GM06990 (cell line): Measurements from ENCODE around the gene MRPL40.

Source experiments
- DNase-seq: peaks from one replicate; pipeline ENCODE4 v3.0.0-alpha.2; 2011; ENCODE audit not compliant: insufficient read length; ENCODE audit errors: extremely low read depth
- H3K27me3 ChIP-seq: replicated peaks from 2 replicates; pipeline ENCODE4 v1.6.0; 2011; ENCODE audit warnings: low read length; ENCODE audit not compliant: control insufficient read depth, insufficient read depth
- H3K36me3 ChIP-seq: 2 replicates; pipeline ENCODE4 v1.5.1; 2011; ENCODE audit warnings: low read length; ENCODE audit not compliant: control insufficient read depth, insufficient read depth
- H3K4me3 ChIP-seq: replicated peaks from 2 replicates; pipeline ENCODE4 v1.5.1; 2011; ENCODE audit warnings: low read depth, mild to moderate bottlenecking, control low read depth, low read length
- TF ChIP-seq, protein P1 (sequence below): IDR thresholded peaks from 2 replicates; pipeline ENCODE4 v1.5.1; 2011; ENCODE audit warnings: low read length, control low read depth, mild to moderate bottlenecking, inconsistent platforms; ENCODE audit not compliant: insufficient read depth, poor library complexity, severe bottlenecking

The MRPL40 gene

DNA sequence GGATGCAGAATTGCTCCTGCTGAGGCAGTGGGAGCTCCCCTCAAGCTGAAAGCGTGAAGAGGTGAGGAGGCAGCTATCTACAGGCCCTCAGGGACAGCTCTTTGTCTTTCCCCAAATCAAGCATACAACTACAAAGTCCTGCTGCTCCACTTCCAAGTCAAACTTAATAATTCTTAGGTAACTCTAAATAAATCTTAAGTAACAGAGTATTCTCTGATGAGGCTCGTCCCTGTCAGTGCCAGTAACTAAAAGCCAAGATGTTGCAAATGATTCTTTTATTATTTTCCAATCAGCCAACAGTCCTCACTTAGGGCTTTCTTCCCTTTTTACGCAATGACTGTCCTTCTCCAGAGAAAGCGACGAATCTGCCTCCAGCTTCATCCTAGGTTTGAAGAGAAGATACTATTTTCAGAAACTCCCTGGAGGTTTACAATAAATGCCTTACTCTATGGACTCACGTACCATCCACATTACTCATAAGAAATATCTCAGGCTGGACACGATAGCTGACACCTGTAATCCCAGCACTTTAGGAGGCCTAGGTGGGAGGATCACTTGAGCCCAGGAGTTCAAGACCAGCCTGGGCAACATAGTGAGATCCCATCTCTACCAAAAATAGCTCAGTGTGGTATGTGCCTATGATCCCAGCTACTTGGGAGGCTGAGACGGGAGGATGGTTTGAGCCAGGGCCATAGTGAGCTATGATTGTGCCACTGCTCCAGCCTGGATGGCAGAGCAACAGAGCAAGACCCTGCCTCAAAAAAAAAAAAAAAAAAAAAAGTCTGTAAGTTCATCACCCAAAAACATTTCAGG lies 18.2 kb downstream of the MRPL40 start:
- Histone ChIP-seq H3K27me3 (no peaks in the 10 kb centered on the region), H3K36me3 (peaks cover 21% of the 10 kb centered on the region), H3K4me3 (no peak overlapping the region)
- TF ChIP-seq, protein P1, sequence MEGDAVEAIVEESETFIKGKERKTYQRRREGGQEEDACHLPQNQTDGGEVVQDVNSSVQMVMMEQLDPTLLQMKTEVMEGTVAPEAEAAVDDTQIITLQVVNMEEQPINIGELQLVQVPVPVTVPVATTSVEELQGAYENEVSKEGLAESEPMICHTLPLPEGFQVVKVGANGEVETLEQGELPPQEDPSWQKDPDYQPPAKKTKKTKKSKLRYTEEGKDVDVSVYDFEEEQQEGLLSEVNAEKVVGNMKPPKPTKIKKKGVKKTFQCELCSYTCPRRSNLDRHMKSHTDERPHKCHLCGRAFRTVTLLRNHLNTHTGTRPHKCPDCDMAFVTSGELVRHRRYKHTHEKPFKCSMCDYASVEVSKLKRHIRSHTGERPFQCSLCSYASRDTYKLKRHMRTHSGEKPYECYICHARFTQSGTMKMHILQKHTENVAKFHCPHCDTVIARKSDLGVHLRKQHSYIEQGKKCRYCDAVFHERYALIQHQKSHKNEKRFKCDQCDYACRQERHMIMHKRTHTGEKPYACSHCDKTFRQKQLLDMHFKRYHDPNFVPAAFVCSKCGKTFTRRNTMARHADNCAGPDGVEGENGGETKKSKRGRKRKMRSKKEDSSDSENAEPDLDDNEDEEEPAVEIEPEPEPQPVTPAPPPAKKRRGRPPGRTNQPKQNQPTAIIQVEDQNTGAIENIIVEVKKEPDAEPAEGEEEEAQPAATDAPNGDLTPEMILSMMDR: no peak
- no peak for DNase-seq

DNA sequence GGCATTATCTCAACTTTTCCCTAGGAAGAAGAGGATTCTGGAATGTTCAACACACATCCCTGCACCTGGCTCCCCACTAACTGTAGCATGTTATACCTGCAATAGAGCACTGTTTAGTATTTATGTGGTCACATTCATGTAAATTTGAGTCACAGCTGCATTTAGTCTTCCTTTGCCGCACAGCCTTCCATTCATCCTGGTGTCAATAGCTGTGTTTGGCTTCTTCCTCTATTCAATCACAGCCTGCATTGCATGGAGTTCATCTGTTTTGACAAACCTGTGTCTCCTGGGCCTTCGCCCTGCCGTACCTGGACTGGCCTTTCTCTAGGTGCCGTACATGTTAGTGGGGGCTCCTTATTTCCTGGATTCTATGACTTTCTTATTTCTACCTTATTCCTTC lies 19.2 kb downstream of the MRPL40 start:
- TF ChIP-seq, protein P1: no peak
- Histone ChIP-seq H3K4me3 (no peak overlapping the region), H3K36me3 (peaks cover 29% of the 10 kb centered on the region), H3K27me3 (no peaks in the 10 kb centered on the region)
- DNase-seq: no peak

DNA sequence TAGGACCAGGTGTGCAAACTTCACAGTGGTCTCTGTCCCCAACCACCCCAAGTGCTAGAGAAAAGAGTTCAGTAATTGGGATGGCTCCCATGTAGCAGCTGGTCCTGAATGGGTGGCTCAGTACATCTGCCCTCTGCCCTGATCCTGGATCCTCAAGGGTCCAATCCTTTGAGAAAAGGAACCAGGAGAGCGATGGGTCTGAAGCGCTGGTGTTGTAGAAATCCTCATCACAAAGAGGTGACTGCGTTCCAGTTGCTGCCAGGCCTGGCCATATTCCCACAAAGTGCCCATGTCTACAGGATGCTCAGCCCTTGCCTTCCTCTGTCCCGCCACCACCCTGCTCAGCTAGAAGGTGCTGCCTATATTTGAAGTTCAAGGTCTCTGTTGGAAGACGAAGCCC lies 21.4 kb downstream of the MRPL40 start:
- Histone ChIP-seq H3K36me3 (peaks cover 35% of the 10 kb centered on the region), H3K4me3 (no peak overlapping the region), H3K27me3 (no peaks in the 10 kb centered on the region)
- DNase-seq: no peak
- TF ChIP-seq, protein P1: no peak

DNA sequence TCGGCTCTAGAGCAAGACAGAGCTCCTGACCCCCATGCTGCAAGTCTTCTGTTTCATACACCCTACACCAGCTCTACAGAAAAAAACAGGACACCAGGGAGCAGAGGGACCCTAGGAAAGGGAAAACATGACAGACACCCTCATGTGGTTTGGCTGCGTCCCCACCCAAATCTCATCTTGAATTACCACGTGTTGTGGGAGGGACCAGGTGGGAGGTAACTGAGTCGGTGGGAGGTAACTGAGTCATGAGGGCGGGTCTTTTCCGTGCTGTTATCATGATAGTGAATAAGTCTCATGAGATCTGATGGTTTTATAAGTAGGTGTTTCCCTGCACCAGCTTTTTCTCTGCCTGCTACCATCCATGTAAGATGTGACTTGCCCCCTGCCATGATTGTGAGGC lies 21.8 kb downstream of the MRPL40 start:
- Histone ChIP-seq H3K36me3 (peaks cover 35% of the 10 kb centered on the region), H3K4me3 (no peak overlapping the region), H3K27me3 (no peaks in the 10 kb centered on the region)
- no peak for DNase-seq
- TF ChIP-seq, protein P1: no peak

DNA sequence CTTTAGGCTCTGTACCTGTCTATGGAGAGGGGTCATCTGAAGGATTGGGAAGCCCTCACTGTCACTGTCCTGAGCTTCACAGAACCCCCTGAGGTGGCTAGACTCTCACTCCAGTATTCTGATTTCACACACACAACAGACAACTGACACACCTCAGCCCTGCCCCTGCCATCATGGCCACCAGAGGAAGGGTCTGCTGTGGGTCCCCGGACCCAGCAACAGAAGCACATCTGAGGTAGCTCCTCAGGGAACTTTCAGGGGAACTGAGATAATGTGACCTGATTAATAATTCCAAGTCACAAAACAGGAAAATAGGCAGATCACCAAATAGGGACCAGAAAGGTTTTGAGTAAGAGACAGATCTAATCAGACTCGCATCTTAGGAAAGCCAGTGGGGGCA lies 22.7 kb downstream of the MRPL40 start:
- no peak overlapping the region for H3K4me3 ChIP-seq
- H3K27me3 ChIP-seq: no peaks in the 10 kb centered on the region
- no peak for DNase-seq
- peaks cover 35% of the 10 kb centered on the region for H3K36me3 ChIP-seq
- TF ChIP-seq, protein P1: no peak
